Measurements from ENCODE around the gene PIAS1.

GRCh38 chr15:68096099-68096498 is 42.0 kb downstream of the PIAS1 start:
- TF ChIP-seq CTCF (IDR thresholded peaks at IDR 0.05), result no peak
- no peak for TF ChIP-seq POLR2A (IDR thresholded peaks at IDR 0.05)
